Vagina (tissue), 2 donors: Measurements from ENCODE around the gene ANKS1B. TPM values are rescaled to one million over a fixed set of nuclear protein-coding genes. Genes with fewer than 3 reads are reported as not detected.

Experiments
- DNase-seq, 2 donors: peaks; one replicate each; pipeline ENCODE4 v3.0.0-alpha.2; 2017; ENCODE audit errors: extremely low spot score in 2 of 2
- H3K27ac ChIP-seq: fragments of 200-600 bp; sonication (generic); one replicate; pipeline ENCODE4 v1.5.1; 2019
- H3K27me3 ChIP-seq: fragments of 200-600 bp; sonication (generic); one replicate; pipeline ENCODE4 v1.5.1; 2019
- H3K36me3 ChIP-seq, 2 donors: fragments of 200-600 bp; sonication (generic); one replicate each; pipeline ENCODE4 v1.5.1; 2017 to 2019
- H3K4me1 ChIP-seq: fragments of 200-600 bp; sonication (generic); one replicate; pipeline ENCODE4 v1.5.1; 2019
- H3K4me3 ChIP-seq, 2 donors: fragments of 200-600 bp; sonication (generic); 1 replicate in 1 of 2; 2 replicates in 1 of 2; pipeline ENCODE4 v1.5.1; 2016 to 2019
- H3K9me3 ChIP-seq: fragments of 200-600 bp; sonication (generic); one replicate; pipeline ENCODE4 v1.5.1; 2019
- POLR2A ChIP-seq, 2 donors: fragments of 450-650 bp; IDR thresholded peaks; one replicate each; pipeline ENCODE4 v1.6.1; 2017; ENCODE audit warnings: antibody characterized with exemption in 2 of 2, mild to moderate bottlenecking in 2 of 2, moderate library complexity in 2 of 2
- POLR2AphosphoS5 ChIP-seq, 2 donors: sonication (generic); formaldehyde crosslinking; IDR thresholded peaks; one replicate each; pipeline ENCODE4 v1.9.0; 2017; ENCODE audit warnings: antibody characterized with exemption in 2 of 2, mild to moderate bottlenecking in 2 of 2, low read depth in 1 of 2; ENCODE audit not compliant: insufficient read depth in 1 of 2
- intact Hi-C: fragments of 100-400 bp; cut with DNase I; formaldehyde crosslinking; loops from one replicate; pipeline ENCODE4 v1.15.1; 2023
- total RNA-seq: library from RNA; depleted of rRNA; stranded (reverse); fragments of >200 nt; gene quantifications from one replicate; pipeline ENCODE4 v1.2.3, GENCODE V29; 2016
- TF ChIP-seq, protein P1 (sequence below), 3 experiments: fragments of 450-650 bp in 2 of 3; fragments of 200-600 bp in 1 of 3; sonication (generic) in 1 of 3; IDR thresholded peaks; one replicate each; pipeline ENCODE4 v1.5.1; 2017 to 2019; ENCODE audit warnings: antibody characterized with exemption in 3 of 3, mild to moderate bottlenecking in 2 of 3, moderate library complexity in 2 of 3

ANKS1B gene
- total RNA-seq, 1 donor from 2014 or later, result 11.5 TPM

DNA sequence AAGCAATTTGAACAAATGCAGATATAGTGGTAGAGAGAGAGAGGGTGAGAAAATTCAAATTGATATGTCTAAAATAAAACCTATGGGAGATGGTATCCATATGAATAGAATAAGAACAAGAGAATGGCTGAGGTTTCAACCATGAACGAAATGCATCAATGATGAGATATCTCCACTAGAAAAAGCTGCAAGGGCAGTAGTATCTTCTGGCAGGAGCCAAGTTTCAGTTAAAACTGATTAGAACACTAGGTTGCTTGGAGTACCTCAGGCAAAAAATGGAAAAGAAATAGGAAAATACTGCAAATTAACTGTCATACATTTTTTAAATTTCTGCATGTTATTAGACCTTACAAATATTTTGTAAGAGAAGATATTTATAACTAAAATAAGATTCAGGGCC lies 151.3 kb downstream of the ANKS1B start:
- no peak for DNase-seq
- Histone ChIP-seq H3K4me1 (no peaks in the 10 kb centered on the region), H3K27me3 (no peaks in the 10 kb centered on the region), H3K27ac (no peak overlapping the region), H3K36me3 (no peaks in the 10 kb centered on the region), H3K4me3 (no peak overlapping the region), H3K9me3 (no peaks in the 10 kb centered on the region)
- intact Hi-C loops, result no loop called here
- no peak for TF ChIP-seq POLR2A (IDR thresholded peaks at IDR 0.05)
- no peak for TF ChIP-seq POLR2AphosphoS5 (IDR thresholded peaks at IDR 0.05; ENCODE audit: insufficient read depth in 1 of 2, low read depth in 1 of 2)
- TF ChIP-seq, protein P1, sequence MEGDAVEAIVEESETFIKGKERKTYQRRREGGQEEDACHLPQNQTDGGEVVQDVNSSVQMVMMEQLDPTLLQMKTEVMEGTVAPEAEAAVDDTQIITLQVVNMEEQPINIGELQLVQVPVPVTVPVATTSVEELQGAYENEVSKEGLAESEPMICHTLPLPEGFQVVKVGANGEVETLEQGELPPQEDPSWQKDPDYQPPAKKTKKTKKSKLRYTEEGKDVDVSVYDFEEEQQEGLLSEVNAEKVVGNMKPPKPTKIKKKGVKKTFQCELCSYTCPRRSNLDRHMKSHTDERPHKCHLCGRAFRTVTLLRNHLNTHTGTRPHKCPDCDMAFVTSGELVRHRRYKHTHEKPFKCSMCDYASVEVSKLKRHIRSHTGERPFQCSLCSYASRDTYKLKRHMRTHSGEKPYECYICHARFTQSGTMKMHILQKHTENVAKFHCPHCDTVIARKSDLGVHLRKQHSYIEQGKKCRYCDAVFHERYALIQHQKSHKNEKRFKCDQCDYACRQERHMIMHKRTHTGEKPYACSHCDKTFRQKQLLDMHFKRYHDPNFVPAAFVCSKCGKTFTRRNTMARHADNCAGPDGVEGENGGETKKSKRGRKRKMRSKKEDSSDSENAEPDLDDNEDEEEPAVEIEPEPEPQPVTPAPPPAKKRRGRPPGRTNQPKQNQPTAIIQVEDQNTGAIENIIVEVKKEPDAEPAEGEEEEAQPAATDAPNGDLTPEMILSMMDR (IDR thresholded peaks at IDR 0.05), result no peak

DNA sequence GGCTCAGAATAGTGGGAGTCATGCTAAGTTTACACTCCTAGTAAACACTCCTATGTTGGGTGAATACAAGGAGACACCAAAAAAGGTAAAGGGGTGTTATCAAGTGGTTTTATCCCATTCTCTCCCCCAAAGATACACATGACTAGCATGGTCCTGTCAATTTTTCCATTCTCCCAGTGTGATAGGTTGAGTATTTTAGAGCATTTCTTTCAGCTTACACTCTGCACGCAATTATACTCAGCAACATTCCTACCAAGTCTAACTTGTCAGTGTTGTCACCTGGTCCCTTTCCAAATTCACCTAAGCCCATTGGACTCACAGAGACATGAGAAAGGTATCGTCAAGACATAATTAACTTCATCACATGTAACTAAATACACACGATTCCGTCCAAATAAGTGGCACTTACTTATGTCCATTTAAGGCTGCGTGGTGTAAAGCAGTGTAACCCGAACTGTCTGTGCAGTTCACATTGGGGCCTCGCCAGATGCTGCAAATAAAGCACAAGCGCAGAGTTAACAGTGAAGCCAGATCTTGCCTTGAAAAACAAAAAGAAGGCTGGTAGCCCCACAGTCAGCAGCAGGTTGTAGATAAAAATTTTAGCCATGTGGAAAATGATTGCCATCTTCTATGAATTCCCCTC lies 159.7 kb downstream of the ANKS1B start:
- Histone ChIP-seq H3K36me3 (no peaks in the 10 kb centered on the region), H3K27ac (no peak overlapping the region), H3K27me3 (no peaks in the 10 kb centered on the region), H3K9me3 (no peaks in the 10 kb centered on the region), H3K4me3 (no peak overlapping the region), H3K4me1 (no peaks in the 10 kb centered on the region)
- DNase-seq, result no peak
- TF ChIP-seq, protein P1 (IDR thresholded peaks at IDR 0.05), result no peak
- TF ChIP-seq POLR2A (IDR thresholded peaks at IDR 0.05) (no peak), POLR2AphosphoS5 (IDR thresholded peaks at IDR 0.05; ENCODE audit: insufficient read depth in 1 of 2, low read depth in 1 of 2) (no peak)
- intact Hi-C loops, result no loop called here

GRCh38 chr12:99822273-99822672 lies 162.5 kb downstream of the ANKS1B start:
- intact Hi-C loops, result no loop called here
- no peaks in the 10 kb centered on the region for H3K9me3 ChIP-seq
- H3K36me3 ChIP-seq, result no peaks in the 10 kb centered on the region
- no peak for TF ChIP-seq POLR2AphosphoS5 (IDR thresholded peaks at IDR 0.05; ENCODE audit: insufficient read depth in 1 of 2, low read depth in 1 of 2)
- TF ChIP-seq, protein P1 (IDR thresholded peaks at IDR 0.05), result no peak
- TF ChIP-seq POLR2A (IDR thresholded peaks at IDR 0.05), result no peak
- H3K4me1 ChIP-seq, result no peaks in the 10 kb centered on the region
- H3K4me3 ChIP-seq, result no peak overlapping the region
- no peaks in the 10 kb centered on the region for H3K27me3 ChIP-seq
- no peak for DNase-seq
- no peak overlapping the region for H3K27ac ChIP-seq

GRCh38 chr12:99810718-99811593 lies 173.8 kb downstream of the ANKS1B start:
- intact Hi-C loops, result no loop called here
- no peak overlapping the region for H3K27ac ChIP-seq
- H3K36me3 ChIP-seq, result no peaks in the 10 kb centered on the region
- no peaks in the 10 kb centered on the region for H3K4me1 ChIP-seq
- DNase-seq, result no peak
- no peak overlapping the region for H3K4me3 ChIP-seq
- TF ChIP-seq, protein P1 (IDR thresholded peaks at IDR 0.05), result peak in 1 of 3 experiments; percentile 20
- TF ChIP-seq POLR2A (IDR thresholded peaks at IDR 0.05) (no peak), POLR2AphosphoS5 (IDR thresholded peaks at IDR 0.05; ENCODE audit: insufficient read depth in 1 of 2, low read depth in 1 of 2) (no peak)
- H3K9me3 ChIP-seq, result no peaks in the 10 kb centered on the region
- no peaks in the 10 kb centered on the region for H3K27me3 ChIP-seq

- no peaks in the 10 kb centered on the region for H3K36me3 ChIP-seq
- TF ChIP-seq, protein P1 (IDR thresholded peaks at IDR 0.05), result no peak
- TF ChIP-seq POLR2A (IDR thresholded peaks at IDR 0.05) (no peak), POLR2AphosphoS5 (IDR thresholded peaks at IDR 0.05; ENCODE audit: insufficient read depth in 1 of 2, low read depth in 1 of 2) (no peak)
- no peak overlapping the region for H3K4me3 ChIP-seq
- no peaks in the 10 kb centered on the region for H3K9me3 ChIP-seq
- no peaks in the 10 kb centered on the region for H3K27me3 ChIP-seq
- H3K27ac ChIP-seq, result no peak overlapping the region
- intact Hi-C loops, result no loop called here
- H3K4me1 ChIP-seq, result no peaks in the 10 kb centered on the region
- DNase-seq, result no peak
These were observed 174.8 kb downstream of the ANKS1B start for GRCh38 chr12:99809909-99810308.
